GM12872 (cell line): ENCODE results near the gene RTP3.

Experiments used
- CTCF ChIP-seq: IDR thresholded peaks from 3 replicates; pipeline ENCODE4 v1.5.1; 2011; ENCODE audit warnings: low read depth, mild to moderate bottlenecking, low read length, moderate library complexity; ENCODE audit not compliant: insufficient read depth

The RTP3 gene

DNA sequence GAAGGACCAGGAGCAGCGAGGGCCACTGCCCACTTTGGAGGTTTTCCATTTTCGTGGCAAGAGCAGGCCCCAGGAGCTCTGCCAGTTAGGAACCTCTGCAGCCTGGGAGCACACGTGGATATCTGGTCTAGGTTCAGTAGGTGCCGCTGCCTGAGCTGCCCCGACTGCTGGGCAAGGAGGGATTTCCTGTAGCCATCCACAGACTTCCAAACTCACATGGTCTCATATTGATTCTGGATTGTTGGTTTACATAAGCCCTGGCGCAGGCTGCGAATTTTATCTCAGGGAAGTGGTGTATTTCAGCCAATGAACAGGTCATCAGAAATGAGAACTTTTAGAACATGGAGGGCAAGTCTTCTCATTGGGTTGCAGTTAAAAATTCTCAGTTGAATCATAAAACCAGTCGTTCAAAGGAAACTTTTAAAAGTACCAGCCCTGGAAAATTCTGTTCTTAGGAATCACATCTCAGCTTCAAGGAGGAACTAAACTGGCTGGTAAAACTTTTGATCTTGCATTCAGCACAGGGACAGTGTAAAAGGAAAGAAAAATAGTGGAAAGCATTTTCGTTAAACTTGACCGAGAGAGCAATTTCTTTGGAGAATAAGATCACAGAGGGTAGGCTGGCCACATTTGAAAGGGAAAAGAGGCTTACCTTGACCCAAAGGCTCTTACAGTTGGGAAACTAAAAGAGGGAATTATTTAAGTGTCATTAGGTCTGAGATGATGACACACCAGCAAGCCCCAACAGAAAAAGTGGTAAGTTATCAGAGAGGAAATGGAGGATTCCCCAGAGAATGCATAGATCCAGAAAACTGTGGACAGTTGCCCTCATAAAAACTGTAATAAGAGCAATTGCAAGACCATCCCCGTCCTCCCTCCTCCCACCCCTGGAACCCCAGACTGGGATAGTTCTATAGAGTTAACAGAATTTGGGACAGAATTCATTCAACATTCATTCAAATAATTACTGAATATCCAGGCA lies 6.4 kb upstream of the RTP3 start:
- TF ChIP-seq CTCF, result no peak

DNA sequence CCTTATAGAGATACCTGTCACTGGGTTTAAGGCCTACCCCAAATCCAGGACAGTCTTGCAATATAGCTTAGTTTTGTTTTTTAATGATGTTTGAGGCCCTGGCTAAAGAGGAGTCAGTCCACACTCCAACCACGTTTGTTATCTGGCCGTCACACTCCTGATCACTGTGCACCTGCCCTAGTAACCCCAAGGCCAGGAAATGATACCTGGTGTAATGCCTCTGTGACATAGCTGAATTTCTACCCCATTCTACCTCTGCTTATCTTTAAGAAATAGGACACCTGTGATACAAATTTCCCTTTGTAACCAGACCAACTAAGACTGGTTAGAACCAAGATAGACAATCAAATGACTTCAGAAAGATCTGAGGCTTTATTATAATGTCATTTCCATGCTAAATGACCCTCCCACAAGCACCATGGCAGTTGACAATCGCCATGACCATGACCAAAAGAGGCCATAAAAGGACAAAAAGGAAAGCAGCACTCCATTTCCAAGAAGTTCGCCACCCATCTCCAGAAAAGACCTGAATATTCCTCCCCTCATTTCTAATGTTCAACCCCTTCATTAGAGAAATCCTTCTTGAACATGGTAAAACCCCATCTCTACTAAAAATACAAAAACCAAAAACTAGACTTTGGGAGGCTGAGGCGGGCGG lies 4.8 kb upstream of the RTP3 start:
- no peak for TF ChIP-seq CTCF

DNA sequence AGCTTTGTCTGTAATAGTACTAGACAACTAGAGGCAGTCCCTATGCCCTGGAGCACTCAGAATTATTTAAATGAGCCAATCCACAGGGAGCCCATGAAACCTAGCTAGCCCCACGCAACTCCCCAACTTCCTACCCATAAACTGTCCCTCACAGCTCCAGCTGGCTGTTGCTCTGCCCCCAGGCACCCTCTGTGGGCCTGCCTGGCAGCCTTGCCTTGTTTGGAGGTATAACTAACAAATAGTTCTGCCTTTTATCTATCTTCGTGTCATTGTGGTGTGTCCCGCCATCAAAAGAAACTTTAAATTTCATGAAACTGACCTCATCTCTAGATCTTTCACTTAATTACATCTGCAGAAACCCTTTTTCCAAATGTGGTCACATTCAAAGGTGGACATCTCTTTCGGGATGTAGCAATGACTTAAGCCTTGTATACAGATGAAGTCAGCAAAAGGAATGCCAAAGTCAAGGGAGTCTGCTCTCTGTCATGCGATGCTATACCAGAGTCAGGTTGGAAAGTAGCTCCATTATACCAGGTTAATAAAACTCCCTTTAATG lies 1.8 kb upstream of the RTP3 start:
- TF ChIP-seq CTCF, result no peak

- TF ChIP-seq CTCF, result peak; percentile 60
These were observed 825 bp upstream of the RTP3 start for GRCh38 chr3:46496746-46497555.

GRCh38 chr3:46498916-46499519 lies 1.2 kb downstream of the RTP3 start:
- TF ChIP-seq CTCF, result no peak

GRCh38 chr3:46500656-46501635 lies 3.2 kb downstream of the RTP3 start:
- TF ChIP-seq CTCF, result no peak
